Measurements from ENCODE around the gene ZNF862. TPM values are rescaled to one million over a fixed set of nuclear protein-coding genes. Genes with fewer than 3 reads are reported as not detected.

ZNF862 gene
- total and polyA plus RNA-seq, 2 donors (not counting 1 experiment from before 2014, with no cell fraction given): 24.1 to 33.0 TPM

DNA sequence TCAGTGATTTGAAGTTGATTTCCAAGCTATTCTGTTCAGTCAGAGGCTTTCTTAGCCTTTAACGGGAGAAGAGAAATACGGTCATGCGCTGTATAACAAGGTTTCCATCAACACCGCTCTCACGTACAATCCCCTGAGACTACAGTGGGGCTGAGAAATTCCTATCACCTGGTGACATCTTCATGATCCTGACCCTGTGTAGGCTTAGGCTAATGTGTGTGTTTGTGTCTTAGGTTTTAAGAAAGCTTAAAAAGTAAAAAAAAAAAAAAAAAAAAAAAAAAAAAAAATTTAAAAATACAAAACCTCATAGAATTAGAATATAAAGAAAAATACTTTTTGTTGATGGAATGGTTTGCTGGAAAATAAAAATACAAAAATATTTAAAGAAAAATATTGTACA, 1.8 kb downstream of the ZNF862 start:
- Histone ChIP-seq H2AFZ (ENCODE audit: insufficient read depth, low read depth, low read length, poor library complexity, severe bottlenecking) (no peak overlapping the region), H3K4me2 (replicated peaks; ENCODE audit: low read depth, low read length, poor library complexity, severe bottlenecking) (no peak overlapping the region), H3K9ac (ENCODE audit: low read length) (no peak overlapping the region), H3K27me3 (replicated peaks in 1 of 4; ENCODE audit: control extremely low read depth in 1 of 4, control insufficient read depth in 3 of 4, insufficient read depth in 4 of 4, low read length in 3 of 4) (no peaks in the 10 kb centered on the region), H3K4me1 (ENCODE audit: control insufficient read depth in 2 of 2, insufficient read depth in 2 of 2, low read length in 2 of 2) (peaks cover 13 to 15% of the 10 kb centered on the region in 2 donors), H4K20me1 (ENCODE audit: control insufficient read depth, insufficient read depth, low read length, poor library complexity, severe bottlenecking) (peaks cover 14% of the 10 kb centered on the region), H3K79me2 (ENCODE audit: control insufficient read depth, insufficient read depth, low read length) (peaks cover 21% of the 10 kb centered on the region), H3K9me3 (ENCODE audit: control extremely low read depth in 1 of 3, control insufficient read depth in 2 of 3, insufficient read depth in 1 of 3, low read length in 2 of 3) (no peaks in the 10 kb centered on the region), H3K36me3 (replicated peaks in 1 of 2; ENCODE audit: control extremely low read depth in 1 of 2, control insufficient read depth in 1 of 2, extremely low read depth in 1 of 2, insufficient read depth in 2 of 2, low read length in 1 of 2) (no peaks in the 10 kb centered on the region), H3K4me3 (ENCODE audit: control extremely low read depth in 1 of 5, extremely low read depth in 1 of 5, insufficient read depth in 1 of 5, low read depth in 2 of 5, low read length in 4 of 5) (no peak overlapping the region), H3K27ac (ENCODE audit: low read length in 2 of 2) (no peak overlapping the region)
- WGBS (ENCODE audit: insufficient coverage): no CpG with 5 or more reads among the region's 5 CpGs
- Mint-ChIP-seq H3K4me1 (peaks cover 19% of the 10 kb centered on the region), H3K27ac (no peak overlapping the region), H3K4me3 (peak overlapping the region; percentile 89), H3K9me3 (ENCODE audit: insufficient read depth) (no peaks in the 10 kb centered on the region), H3K27me3 (peaks cover 9% of the 10 kb centered on the region)
- no peak for ATAC-seq (ENCODE audit: low read depth)
- TF ChIP-seq, protein P1, sequence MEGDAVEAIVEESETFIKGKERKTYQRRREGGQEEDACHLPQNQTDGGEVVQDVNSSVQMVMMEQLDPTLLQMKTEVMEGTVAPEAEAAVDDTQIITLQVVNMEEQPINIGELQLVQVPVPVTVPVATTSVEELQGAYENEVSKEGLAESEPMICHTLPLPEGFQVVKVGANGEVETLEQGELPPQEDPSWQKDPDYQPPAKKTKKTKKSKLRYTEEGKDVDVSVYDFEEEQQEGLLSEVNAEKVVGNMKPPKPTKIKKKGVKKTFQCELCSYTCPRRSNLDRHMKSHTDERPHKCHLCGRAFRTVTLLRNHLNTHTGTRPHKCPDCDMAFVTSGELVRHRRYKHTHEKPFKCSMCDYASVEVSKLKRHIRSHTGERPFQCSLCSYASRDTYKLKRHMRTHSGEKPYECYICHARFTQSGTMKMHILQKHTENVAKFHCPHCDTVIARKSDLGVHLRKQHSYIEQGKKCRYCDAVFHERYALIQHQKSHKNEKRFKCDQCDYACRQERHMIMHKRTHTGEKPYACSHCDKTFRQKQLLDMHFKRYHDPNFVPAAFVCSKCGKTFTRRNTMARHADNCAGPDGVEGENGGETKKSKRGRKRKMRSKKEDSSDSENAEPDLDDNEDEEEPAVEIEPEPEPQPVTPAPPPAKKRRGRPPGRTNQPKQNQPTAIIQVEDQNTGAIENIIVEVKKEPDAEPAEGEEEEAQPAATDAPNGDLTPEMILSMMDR (IDR thresholded peaks at IDR 0.05): no peak
- no peak for TF ChIP-seq EZH2 (IDR thresholded peaks at IDR 0.05; ENCODE audit: borderline replicate concordance, insufficient read depth, low read depth, low read length, poor library complexity, severe bottlenecking)
- intact Hi-C loops (cut with micrococcal nuclease): loop anchor here (5.0 kb wide), 2 partner anchors 643 to 1242 kb away; partner anchors contain the start of genes FASTK, TMUB1 and ZNF282
- ChIA-PET CTCF (no interaction called here), POLR2A (interaction anchor here (0.6 to 0.7 kb wide), 2 partner anchors 27 to 29 kb away, joined by 3 to 5 read pairs; no protein-coding TSS in a partner anchor)
- no peak for DNase-seq

DNA sequence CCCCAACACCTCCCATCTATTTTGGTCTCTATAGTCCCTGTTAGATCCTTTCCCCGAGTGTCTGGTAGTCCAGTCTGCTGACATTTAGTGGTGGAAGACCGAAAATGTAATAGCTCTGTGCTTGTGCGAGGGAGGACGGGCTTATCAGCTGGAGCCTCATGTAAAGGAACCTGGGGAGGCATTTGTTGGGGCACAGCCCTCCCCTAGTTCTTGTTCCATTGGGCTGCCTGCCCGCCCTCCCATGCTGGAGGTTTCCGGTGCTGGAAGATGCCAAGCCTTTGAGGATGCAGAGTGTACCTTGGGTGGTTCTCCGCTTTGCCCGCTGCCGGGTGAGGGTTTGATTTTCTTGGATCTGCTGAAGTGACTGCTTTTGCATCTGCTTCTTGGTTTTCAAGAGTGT, 5.4 kb downstream of the ZNF862 start:
- H3K27me3 Mint-ChIP-seq: no peaks in the 10 kb centered on the region
- Histone ChIP-seq H3K79me2 (ENCODE audit: control insufficient read depth, insufficient read depth, low read length) (peaks cover 18% of the 10 kb centered on the region), H3K4me2 (replicated peaks; ENCODE audit: low read depth, low read length, poor library complexity, severe bottlenecking) (no peak overlapping the region), H2AFZ (ENCODE audit: insufficient read depth, low read depth, low read length, poor library complexity, severe bottlenecking) (no peak overlapping the region), H4K20me1 (ENCODE audit: control insufficient read depth, insufficient read depth, low read length, poor library complexity, severe bottlenecking) (peaks cover 16% of the 10 kb centered on the region), H3K27me3 (replicated peaks in 1 of 4; ENCODE audit: control extremely low read depth in 1 of 4, control insufficient read depth in 3 of 4, insufficient read depth in 4 of 4, low read length in 3 of 4) (no peaks in the 10 kb centered on the region), H3K9me3 (ENCODE audit: control extremely low read depth in 1 of 3, control insufficient read depth in 2 of 3, insufficient read depth in 1 of 3, low read length in 2 of 3) (no peaks in the 10 kb centered on the region), H3K36me3 (replicated peaks in 1 of 2; ENCODE audit: control extremely low read depth in 1 of 2, control insufficient read depth in 1 of 2, extremely low read depth in 1 of 2, insufficient read depth in 2 of 2, low read length in 1 of 2) (peaks cover 1 to 3% of the 10 kb centered on the region in 2 experiments), H3K4me1 (ENCODE audit: control insufficient read depth in 2 of 2, insufficient read depth in 2 of 2, low read length in 2 of 2) (peaks cover 19 to 27% of the 10 kb centered on the region in 2 donors), H3K27ac (ENCODE audit: low read length in 2 of 2) (no peak overlapping the region), H3K4me3 (ENCODE audit: control extremely low read depth in 1 of 5, extremely low read depth in 1 of 5, insufficient read depth in 1 of 5, low read depth in 2 of 5, low read length in 4 of 5) (no peak overlapping the region), H3K9ac (ENCODE audit: low read length) (no peak overlapping the region)
- no peaks in the 10 kb centered on the region for H3K9me3 Mint-ChIP-seq (ENCODE audit: insufficient read depth)
- no peak for TF ChIP-seq EZH2 (IDR thresholded peaks at IDR 0.05; ENCODE audit: borderline replicate concordance, insufficient read depth, low read depth, low read length, poor library complexity, severe bottlenecking)
- TF ChIP-seq, protein P1 (IDR thresholded peaks at IDR 0.05): no peak
- intact Hi-C loops (cut with micrococcal nuclease): no loop called here
- peaks cover 28% of the 10 kb centered on the region for H3K4me1 Mint-ChIP-seq
- ATAC-seq (ENCODE audit: low read depth) (no peak), DNase-seq (no peak)
- ChIA-PET CTCF (no interaction called here), POLR2A (interaction anchor here (0.6 kb wide), 1 partner anchor 71 kb away, joined by 3 read pairs; no protein-coding TSS in a partner anchor)
- no peak overlapping the region for H3K4me3 Mint-ChIP-seq
- 100% methylated on average over 9 of the region's 9 CpGs for WGBS (ENCODE audit: insufficient coverage)
- no peak overlapping the region for H3K27ac Mint-ChIP-seq
